ENCODE measurements around the gene TMX1. TPM values are rescaled to one million over a fixed set of nuclear protein-coding genes. Genes with fewer than 3 reads are reported as not detected.
A peak's percentile ranks its signal among the peaks of the same experiment; 100 is the strongest.

TMX1 gene
- polyA plus RNA-seq, 10 donors: 28.4 to 40.4 (median 35.2) TPM

GRCh38 chr14:51240804-51241380 is 845 bp downstream of the TMX1 start:
- no peak for DNase-seq

GRCh38 chr14:51242545-51243490 is 2.8 kb downstream of the TMX1 start:
- DNase-seq: no peak

- no peak for DNase-seq
These were observed 4.5 kb downstream of the TMX1 start for GRCh38 chr14:51244591-51244990.

- no peak for DNase-seq
These were observed 6.0 kb downstream of the TMX1 start for GRCh38 chr14:51246032-51246431.

- peak in 1 of 3 donors; percentile 8 for DNase-seq
These were observed 8.3 kb downstream of the TMX1 start for GRCh38 chr14:51248016-51248987.

GRCh38 chr14:51251486-51251885 is 11.4 kb downstream of the TMX1 start:
- DNase-seq: no peak

GRCh38 chr14:51253880-51254279 is 13.8 kb downstream of the TMX1 start:
- no peak for DNase-seq

GRCh38 chr14:51258280-51258679 is 18.2 kb downstream of the TMX1 start:
- DNase-seq: no peak

GRCh38 chr14:51258788-51259187 is 18.7 kb downstream of the TMX1 start:
- no peak for DNase-seq

- DNase-seq: no peak
These were observed 20.2 kb downstream of the TMX1 start for GRCh38 chr14:51260225-51260624.

- DNase-seq: no peak
These were observed 21.1 kb downstream of the TMX1 start for GRCh38 chr14:51261151-51261550.

- no peak for DNase-seq
These were observed 22.8 kb downstream of the TMX1 start for GRCh38 chr14:51262868-51263267.

GRCh38 chr14:51269634-51270033 is 29.6 kb downstream of the TMX1 start:
- no peak for DNase-seq

GRCh38 chr14:51276605-51277004 is 36.6 kb downstream of the TMX1 start:
- DNase-seq: no peak

- DNase-seq: no peak
These were observed 37.8 kb downstream of the TMX1 start for GRCh38 chr14:51277753-51278415.

- DNase-seq: no peak
These were observed 42.5 kb downstream of the TMX1 start for GRCh38 chr14:51282517-51282916.

GRCh38 chr14:51283402-51284085 is 43.5 kb downstream of the TMX1 start:
- DNase-seq: peak; percentile 84 to 88 (median 86)

GRCh38 chr14:51284241-51284640 is 44.2 kb downstream of the TMX1 start:
- no peak for DNase-seq

- DNase-seq: no peak
These were observed 45.1 kb downstream of the TMX1 start for GRCh38 chr14:51285120-51285519.

- no peak for DNase-seq
These were observed 49.1 kb downstream of the TMX1 start for GRCh38 chr14:51289169-51289568.

GRCh38 chr14:51290132-51290531 is 50.1 kb downstream of the TMX1 start:
- DNase-seq: no peak

Measured in muscle of back (tissue), 11 donors.